Common myeloid progenitor, CD34-positive (primary cell): ENCODE results near the gene DYNC1LI1.
A peak's percentile ranks its signal among the peaks of the same experiment; 100 is the strongest.

ENCODE experiments used
- CTCF ChIA-PET: fragments of 350-600 bp; sonication (Branson Sonifier 250); formaldehyde crosslinking; loops from one replicate; lab custom pipeline; 2021; ENCODE audit warnings: antibody characterized with exemption; lab: Charles Lee
- POLR2A ChIA-PET: fragments of 350-600 bp; sonication (Branson Sonifier 250); formaldehyde crosslinking; loops from one replicate; lab custom pipeline; 2021; ENCODE audit warnings: antibody characterized with exemption; lab: Charles Lee
- DNase-seq, 3 donors: peaks; one replicate each; pipeline versions ENCODE4 v3.0.0 to v3.0.0-alpha.2; 2013
- H3K27ac ChIP-seq, 2 experiments: 1 replicate in 1 of 2; 2 replicates in 1 of 2; pipeline ENCODE4 v1.7.0; 2013; ENCODE audit warnings: inconsistent platforms in 2 of 2, low read length in 2 of 2, mild to moderate bottlenecking in 2 of 2, low read depth in 1 of 2, moderate library complexity in 1 of 2; ENCODE audit not compliant: severe bottlenecking in 2 of 2, insufficient read depth in 1 of 2, poor library complexity in 1 of 2
- H3K27me3 ChIP-seq, 5 experiments: replicated peaks in 2 of 5; 1 replicate in 3 of 5; 2 replicates in 2 of 5; pipeline versions ENCODE4 v1.6.1 to v1.7.0; 2013; ENCODE audit warnings: low read length in 4 of 5, mild to moderate bottlenecking in 2 of 5, moderate library complexity in 2 of 5, inconsistent platforms in 1 of 5; ENCODE audit not compliant: insufficient read depth in 5 of 5, control insufficient read depth in 4 of 5
- H3K36me3 ChIP-seq, 4 experiments: 1 replicate in 2 of 4; 2 replicates in 2 of 4; pipeline versions ENCODE4 v1.6.1 to v1.7.0; 2013; ENCODE audit warnings: low read length in 3 of 4, control low read depth in 1 of 4, mild to moderate bottlenecking in 1 of 4; ENCODE audit not compliant: control insufficient read depth in 4 of 4, insufficient read depth in 4 of 4
- H3K4me1 ChIP-seq, 4 experiments: 1 replicate in 3 of 4; 2 replicates in 1 of 4; pipeline versions ENCODE4 v1.6.1 to v1.7.1; 2013; ENCODE audit warnings: low read length in 3 of 4, mild to moderate bottlenecking in 3 of 4, control low read depth in 1 of 4, inconsistent platforms in 1 of 4, moderate library complexity in 1 of 4; ENCODE audit not compliant: control insufficient read depth in 4 of 4, insufficient read depth in 4 of 4; ENCODE audit errors: control extremely low read depth in 1 of 4
- H3K4me3 ChIP-seq, 7 experiments: 1 replicate in 4 of 7; 2 replicates in 3 of 7; pipeline versions ENCODE4 v1.5.1 to v1.7.0; 2013; ENCODE audit warnings: mild to moderate bottlenecking in 7 of 7, low read length in 6 of 7, moderate library complexity in 6 of 7, inconsistent platforms in 2 of 7, low read depth in 2 of 7, control low read depth in 1 of 7; ENCODE audit not compliant: insufficient read depth in 4 of 7, control insufficient read depth in 1 of 7; ENCODE audit errors: extremely low read depth in 1 of 7
- H3K9me3 ChIP-seq, 5 experiments: 1 replicate in 4 of 5; 2 replicates in 1 of 5; pipeline versions ENCODE4 v1.6.1 to v1.7.1; 2013; ENCODE audit warnings: low read length in 4 of 5, mild to moderate bottlenecking in 2 of 5, inconsistent platforms in 1 of 5, low read depth in 1 of 5, moderate library complexity in 1 of 5; ENCODE audit not compliant: control insufficient read depth in 4 of 5, insufficient read depth in 2 of 5; ENCODE audit errors: control extremely low read depth in 1 of 5
- WGBS: methylation state at CpG from one replicate; pipeline ENCODE4 v1.1.5; 2013; ENCODE audit not compliant: insufficient coverage; 5-methylcytosine and 5-hydroxymethylcytosine counted together

DYNC1LI1 gene

DNA sequence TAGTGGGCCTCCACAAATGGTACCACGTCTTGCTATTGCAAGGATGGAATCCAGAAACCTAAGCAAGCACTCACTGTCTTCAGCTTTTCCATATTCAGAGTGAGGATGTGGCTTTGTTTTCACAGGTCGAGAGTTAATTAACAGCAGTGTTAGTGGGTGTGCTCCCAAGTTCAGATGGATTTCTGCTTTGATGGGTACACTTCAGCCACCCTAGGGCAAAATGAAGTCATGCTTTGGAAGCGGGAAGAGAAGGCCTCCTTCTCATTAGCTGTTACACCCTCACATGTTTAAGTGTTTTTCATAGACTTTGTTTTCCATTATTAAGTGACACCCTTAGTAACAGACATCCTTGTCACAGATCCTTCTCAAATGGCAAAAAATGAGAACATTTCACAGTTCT, 36.3 kb upstream of the DYNC1LI1 start:
- WGBS: 93% methylated on average over 3 of the region's 3 CpGs
- Histone ChIP-seq H3K9me3 (no peaks in the 10 kb centered on the region), H3K4me1 (no peaks in the 10 kb centered on the region), H3K27ac (no peak overlapping the region), H3K27me3 (no peaks in the 10 kb centered on the region), H3K36me3 (no peaks in the 10 kb centered on the region), H3K4me3 (no peak overlapping the region)
- POLR2A ChIA-PET: no interaction called here
- no peak for DNase-seq
- CTCF ChIA-PET: interaction anchor here (1.1 kb wide), 1 partner anchor 31 kb away, joined by 3 read pairs; no protein-coding TSS in a partner anchor

DNA sequence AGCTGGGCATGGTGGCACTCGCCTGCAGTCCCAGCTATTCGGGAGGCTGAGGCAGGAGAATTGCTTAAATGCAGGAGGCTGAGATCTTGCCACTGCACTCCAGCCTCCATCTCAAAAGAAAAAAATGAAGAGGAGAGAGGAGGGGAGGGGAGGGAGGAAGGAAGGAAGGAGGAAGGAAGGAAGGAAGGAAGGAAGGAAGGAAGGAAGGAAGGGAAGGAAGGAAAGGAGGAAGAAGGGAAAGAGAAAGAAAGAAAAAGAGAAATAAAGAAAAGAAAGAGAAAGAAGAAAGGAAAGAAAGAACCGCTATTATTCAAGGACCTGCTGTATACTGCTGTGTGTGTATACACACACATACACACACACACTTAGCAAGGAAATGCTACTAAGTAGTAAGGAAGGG, 35.6 kb upstream of the DYNC1LI1 start:
- H3K36me3 ChIP-seq: no peaks in the 10 kb centered on the region
- WGBS: no CpG with 5 or more reads among the region's 3 CpGs
- no peaks in the 10 kb centered on the region for H3K9me3 ChIP-seq
- ChIA-PET CTCF (interaction anchor here (1.1 kb wide), 1 partner anchor 30 kb away, joined by 3 read pairs; no protein-coding TSS in a partner anchor), POLR2A (no interaction called here)
- no peaks in the 10 kb centered on the region for H3K4me1 ChIP-seq
- no peak overlapping the region for H3K27ac ChIP-seq
- DNase-seq: peak in 1 of 3 donors; percentile 9
- no peak overlapping the region for H3K4me3 ChIP-seq
- H3K27me3 ChIP-seq: no peaks in the 10 kb centered on the region

DNA sequence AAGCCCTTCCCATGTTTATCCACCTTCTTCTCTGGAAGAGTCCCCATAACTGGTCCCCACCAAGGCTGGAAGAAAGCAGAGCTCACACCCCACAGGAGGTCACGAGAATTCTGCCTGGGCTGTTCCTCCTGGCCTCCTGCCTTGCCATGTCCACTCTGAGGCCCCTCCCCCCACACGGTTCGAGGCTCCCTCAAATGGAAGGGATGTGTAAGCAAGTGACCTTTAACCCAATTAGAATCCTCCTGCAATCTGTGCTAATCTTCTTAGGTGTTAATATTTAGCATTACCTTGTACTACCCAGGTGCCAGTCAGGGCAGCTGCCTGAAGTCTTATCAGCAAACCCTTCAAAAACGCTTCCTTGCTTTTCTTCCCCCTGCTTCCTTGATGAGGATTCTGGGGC, 32.4 kb upstream of the DYNC1LI1 start:
- WGBS: 60% methylated on average over 1 of the region's 4 CpGs
- H3K9me3 ChIP-seq: no peaks in the 10 kb centered on the region
- POLR2A ChIA-PET: no interaction called here
- no peak for DNase-seq
- no peak overlapping the region for H3K27ac ChIP-seq
- CTCF ChIA-PET: interaction anchor here (0.7 kb wide), 1 partner anchor 33 kb away, joined by 3 read pairs; no protein-coding TSS in a partner anchor
- H3K27me3 ChIP-seq: no peaks in the 10 kb centered on the region
- no peak overlapping the region for H3K4me3 ChIP-seq
- H3K36me3 ChIP-seq: no peaks in the 10 kb centered on the region
- no peaks in the 10 kb centered on the region for H3K4me1 ChIP-seq

DNA sequence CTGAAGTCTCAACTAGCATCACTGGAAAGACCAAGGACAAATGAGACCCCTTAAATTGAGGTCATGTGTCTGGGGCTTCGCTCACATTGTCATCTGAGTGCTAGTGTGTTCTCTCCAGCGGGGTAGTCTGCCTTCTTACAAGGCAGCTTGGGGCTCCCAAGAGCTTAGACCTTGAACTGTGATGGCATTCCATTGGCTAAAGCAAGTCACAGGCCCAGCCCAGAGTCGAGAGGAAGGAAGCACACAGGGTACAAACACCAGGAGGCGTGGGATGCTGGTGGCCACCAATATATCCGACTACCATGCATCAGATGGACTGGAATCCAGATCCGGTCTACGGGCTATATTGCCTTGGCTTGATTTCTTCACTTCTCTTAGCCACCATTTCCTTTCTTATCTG, 31.5 kb upstream of the DYNC1LI1 start:
- no peaks in the 10 kb centered on the region for H3K36me3 ChIP-seq
- CTCF ChIA-PET: interaction anchor here (0.7 to 1.3 kb wide), 3 partner anchors 15 to 32 kb away, joined by 3 to 4 read pairs (median 3); no protein-coding TSS in a partner anchor
- POLR2A ChIA-PET: no interaction called here
- peaks cover 0 to 2% (median 0%) of the 10 kb centered on the region in 4 experiments for H3K4me1 ChIP-seq
- H3K4me3 ChIP-seq: no peak overlapping the region
- 96% methylated on average over 7 of the region's 7 CpGs for WGBS
- no peak overlapping the region for H3K27ac ChIP-seq
- no peak for DNase-seq
- H3K27me3 ChIP-seq: no peaks in the 10 kb centered on the region
- H3K9me3 ChIP-seq: no peaks in the 10 kb centered on the region

DNA sequence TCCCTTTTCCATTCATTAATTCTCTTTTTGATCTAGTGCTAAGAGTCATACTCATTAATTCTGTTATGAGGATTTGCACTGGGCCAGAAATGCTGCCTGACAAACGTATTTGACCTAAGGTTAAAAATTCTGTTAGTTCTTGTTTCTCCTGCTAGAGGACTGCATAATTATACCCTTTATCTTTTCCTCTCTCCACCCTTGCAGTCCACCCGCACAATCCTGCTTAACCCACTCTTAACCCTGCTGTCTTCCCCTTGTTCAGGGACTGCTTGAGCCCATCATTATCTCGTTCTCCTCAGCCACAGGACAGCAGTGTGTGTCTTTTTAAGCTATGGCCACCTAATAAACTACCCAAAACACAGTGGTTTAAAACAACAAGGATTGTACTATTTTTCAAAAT, 31.1 kb upstream of the DYNC1LI1 start:
- 77% methylated on average over 3 of the region's 3 CpGs for whole genome bisulfite sequencing

DNA sequence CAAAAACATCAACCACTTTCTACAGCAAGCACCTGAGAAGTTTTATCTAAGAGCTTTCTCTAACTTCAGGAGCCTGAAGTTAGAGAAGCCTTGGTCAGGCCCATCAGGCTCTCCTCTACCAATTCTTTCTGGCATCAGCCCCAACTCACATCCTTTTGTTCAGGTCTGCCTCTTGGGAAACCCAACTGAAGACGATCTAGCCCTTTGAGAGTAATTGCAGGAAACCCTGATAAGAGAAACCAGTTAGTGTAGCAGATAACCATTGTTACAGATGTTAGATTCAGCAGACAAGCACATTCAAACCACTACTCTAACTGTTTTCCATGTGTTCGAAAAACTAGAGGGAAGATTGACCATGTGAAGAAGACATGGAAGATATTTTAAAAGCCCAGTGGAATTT, 27.0 kb upstream of the DYNC1LI1 start:
- CTCF ChIA-PET: interaction anchor here (1.3 kb wide), 1 partner anchor 9 kb away, joined by 4 read pairs; no protein-coding TSS in a partner anchor
- no peak overlapping the region for H3K4me3 ChIP-seq
- DNase-seq: no peak
- H3K36me3 ChIP-seq: no peaks in the 10 kb centered on the region
- H3K27ac ChIP-seq: no peak overlapping the region
- POLR2A ChIA-PET: no interaction called here
- WGBS: no CpG with 5 or more reads among the region's 2 CpGs
- H3K27me3 ChIP-seq: no peaks in the 10 kb centered on the region
- H3K9me3 ChIP-seq: no peaks in the 10 kb centered on the region
- peaks cover 0 to 2% (median 0%) of the 10 kb centered on the region in 4 experiments for H3K4me1 ChIP-seq

More for the DNA sequence above, 31.1 kb upstream of the DYNC1LI1 start:
- DNase-seq: no peak
- Histone ChIP-seq H3K36me3 (no peaks in the 10 kb centered on the region), H3K27ac (no peak overlapping the region), H3K4me3 (no peak overlapping the region), H3K4me1 (peaks cover 0 to 2% (median 0%) of the 10 kb centered on the region in 4 experiments), H3K27me3 (no peaks in the 10 kb centered on the region), H3K9me3 (no peaks in the 10 kb centered on the region)
- ChIA-PET POLR2A (no interaction called here), CTCF (interaction anchor here (1.3 kb wide), 2 partner anchors 15 to 16 kb away, joined by 3 to 4 read pairs; no protein-coding TSS in a partner anchor)

DNA sequence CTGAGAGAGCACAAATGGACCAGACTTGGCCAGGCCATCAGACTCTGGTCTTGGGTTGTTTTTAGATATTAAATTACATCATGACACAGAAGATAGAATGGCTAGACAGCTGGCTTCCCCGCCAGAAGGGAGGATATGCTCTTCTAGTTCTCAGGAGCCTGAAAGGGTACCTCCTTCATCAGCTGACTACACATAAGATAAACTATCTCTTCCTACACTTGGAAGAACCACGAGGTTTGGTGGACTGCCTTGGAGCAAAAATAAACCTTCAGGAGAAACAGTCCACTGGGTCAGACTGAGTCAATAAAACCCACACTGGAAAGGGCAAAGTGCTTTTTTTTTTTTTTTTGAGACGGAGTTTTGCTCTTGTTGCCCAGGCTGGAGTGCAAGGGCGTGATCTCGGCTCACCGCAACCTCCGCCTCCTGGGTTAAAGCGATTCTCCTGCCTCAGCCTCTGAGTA, 26.3 kb upstream of the DYNC1LI1 start:
- Histone ChIP-seq H3K36me3 (no peaks in the 10 kb centered on the region), H3K9me3 (no peaks in the 10 kb centered on the region), H3K4me1 (peaks cover 0 to 2% (median 0%) of the 10 kb centered on the region in 4 experiments), H3K27me3 (no peaks in the 10 kb centered on the region), H3K4me3 (no peak overlapping the region), H3K27ac (no peak overlapping the region)
- ChIA-PET CTCF (interaction anchor here (0.7 to 1.3 kb wide), 2 partner anchors 30 to 299 kb away, joined by 3 to 4 read pairs; no protein-coding TSS in a partner anchor), POLR2A (no interaction called here)
- 100% methylated on average over 5 of the region's 8 CpGs for WGBS
- DNase-seq: no peak
